GM18508 (cell line): ENCODE data around the gene DNAJC15.

Experiments
- ATAC-seq: cut with Tn5 transposase; IDR thresholded peaks from one replicate; pipeline ENCODE4 v1.9.1; 2021; ENCODE audit warnings: moderate number of reproducible peaks; ENCODE audit not compliant: insufficient read depth, unreplicated experiment

DNAJC15 gene

GRCh38 chr13:43078399-43078798, 55.0 kb downstream of the DNAJC15 start:
- ATAC-seq, result no peak

- no peak for ATAC-seq
These were observed 56.1 kb downstream of the DNAJC15 start for GRCh38 chr13:43079392-43079931.

- no peak for ATAC-seq
These were observed 56.8 kb downstream of the DNAJC15 start for GRCh38 chr13:43080199-43080598.

GRCh38 chr13:43081866-43082265, 58.5 kb downstream of the DNAJC15 start:
- no peak for ATAC-seq

DNA sequence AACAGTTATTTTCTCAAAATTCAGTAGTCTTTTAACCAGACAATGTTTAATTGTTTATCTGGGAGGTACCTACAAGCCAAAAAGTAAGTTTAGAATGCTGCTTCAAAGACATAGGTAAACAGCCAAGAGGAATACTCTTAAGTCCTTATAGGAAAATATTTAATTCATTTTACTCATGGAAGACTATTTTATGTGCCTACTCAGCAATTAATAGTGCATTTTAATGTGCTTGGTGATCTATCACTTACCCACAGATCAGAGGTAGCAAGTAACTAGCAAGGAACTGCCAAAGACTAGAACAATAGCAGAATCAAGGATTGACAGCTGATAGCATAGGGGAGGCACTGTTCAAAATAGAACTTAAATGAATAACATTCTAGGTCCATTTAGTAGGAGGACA, 60.4 kb downstream of the DNAJC15 start:
- no peak for ATAC-seq

- ATAC-seq, result no peak
These were observed 62.2 kb downstream of the DNAJC15 start for GRCh38 chr13:43085545-43085944.

DNA sequence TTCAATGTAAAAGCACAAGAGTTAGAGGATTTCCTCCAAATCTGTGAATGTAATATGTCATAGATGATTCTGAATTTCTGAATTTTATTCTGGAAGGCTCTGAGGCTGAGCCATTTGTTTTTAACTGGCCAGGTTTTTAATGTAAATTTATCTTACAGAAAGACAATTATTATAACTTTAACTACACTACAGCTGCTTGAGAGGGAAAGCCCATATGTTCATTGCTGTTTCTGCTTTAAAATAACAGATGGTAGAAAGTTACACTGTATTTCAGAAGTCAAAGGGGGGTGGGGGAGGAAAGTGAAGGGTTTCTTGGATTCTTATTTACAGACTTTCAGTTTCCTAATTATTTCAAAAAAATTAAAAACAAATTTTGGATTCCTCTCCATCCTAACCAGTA, 62.8 kb downstream of the DNAJC15 start:
- ATAC-seq, result no peak

DNA sequence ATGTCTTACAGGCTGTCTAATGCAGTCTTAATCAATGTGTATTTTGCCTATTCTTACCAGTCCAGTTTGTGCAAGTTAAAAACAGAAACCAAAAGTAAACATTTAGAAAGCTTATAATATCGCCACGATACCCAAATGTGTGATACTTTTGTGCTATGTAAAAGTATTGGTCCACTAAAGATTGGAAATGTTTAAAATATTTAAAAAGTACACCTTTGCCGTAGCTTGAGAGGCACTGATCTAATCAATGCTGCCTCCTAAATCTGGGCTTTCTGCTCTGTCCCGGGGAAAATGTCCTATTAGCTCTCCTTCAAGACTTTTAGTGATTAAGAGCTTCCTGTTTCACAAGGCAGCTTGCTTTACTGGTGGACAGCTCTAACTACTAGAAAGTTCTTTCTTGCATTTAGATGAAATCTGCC, 64.7 kb downstream of the DNAJC15 start:
- no peak for ATAC-seq

GRCh38 chr13:43089912-43090498, 66.6 kb downstream of the DNAJC15 start:
- no peak for ATAC-seq

DNA sequence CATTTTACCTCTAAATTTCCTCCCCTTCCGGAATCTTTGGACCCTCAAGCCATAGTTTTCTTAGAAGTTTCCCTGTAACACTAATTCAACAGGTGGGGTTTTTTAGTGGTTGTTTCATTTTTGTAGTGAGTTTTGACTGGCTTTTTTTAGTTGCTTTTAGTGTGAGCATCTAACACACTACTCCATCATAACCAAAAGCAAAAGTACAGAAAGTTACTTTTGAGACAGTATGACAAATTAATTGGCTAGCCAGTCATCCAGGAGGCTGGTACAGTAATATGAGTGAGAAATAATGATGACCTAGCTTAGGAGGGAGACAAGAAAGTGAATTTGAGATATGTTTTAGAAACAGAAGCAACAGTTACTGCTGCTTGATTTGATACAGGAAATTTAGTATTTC, 71.5 kb downstream of the DNAJC15 start:
- peak; percentile 97 for ATAC-seq

GRCh38 chr13:43095771-43096719, 72.7 kb downstream of the DNAJC15 start:
- ATAC-seq, result no peak

- ATAC-seq, result no peak
These were observed 77.3 kb downstream of the DNAJC15 start for GRCh38 chr13:43100667-43101066.

DNA sequence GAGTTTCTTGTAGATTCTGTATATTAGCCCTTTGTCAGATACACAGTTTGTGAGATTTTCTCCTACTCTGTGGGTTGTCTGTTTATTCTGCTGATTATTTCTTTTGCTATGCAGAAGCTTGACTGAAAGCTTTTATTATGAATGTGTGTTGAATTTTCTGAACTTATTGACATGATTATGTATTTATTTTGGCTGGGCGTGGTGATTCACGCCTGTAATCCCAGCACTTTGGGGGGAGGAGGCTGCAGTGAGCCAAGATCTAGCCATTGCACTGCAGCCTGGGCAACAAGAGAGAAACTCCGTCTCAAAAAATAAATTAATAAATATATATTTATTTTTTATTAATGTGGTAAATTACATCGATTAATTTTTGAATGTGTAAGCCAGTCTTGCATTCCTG, 78.9 kb downstream of the DNAJC15 start:
- ATAC-seq, result no peak

- ATAC-seq, result no peak
These were observed 84.4 kb downstream of the DNAJC15 start for GRCh38 chr13:43107780-43108179.

DNA sequence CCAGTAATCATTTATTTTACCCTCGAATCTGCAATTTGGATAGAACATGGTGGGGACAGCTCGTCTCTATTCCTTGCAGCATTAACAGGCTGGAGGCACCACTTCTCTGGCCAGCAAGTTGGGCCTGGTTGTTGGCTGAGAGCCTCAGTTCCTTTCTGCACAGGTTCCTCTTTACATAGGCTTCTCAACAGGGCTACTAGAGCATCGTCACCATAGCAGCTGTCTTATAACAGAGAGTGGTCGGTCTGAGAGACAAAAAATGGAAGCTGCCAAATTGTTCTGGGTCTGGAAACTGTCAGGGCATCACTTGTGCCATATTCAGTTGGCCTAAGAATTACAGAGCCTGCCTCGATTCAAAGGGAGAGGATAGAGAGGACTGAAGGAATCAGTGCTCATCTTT, 86.7 kb downstream of the DNAJC15 start:
- ATAC-seq, result no peak

DNA sequence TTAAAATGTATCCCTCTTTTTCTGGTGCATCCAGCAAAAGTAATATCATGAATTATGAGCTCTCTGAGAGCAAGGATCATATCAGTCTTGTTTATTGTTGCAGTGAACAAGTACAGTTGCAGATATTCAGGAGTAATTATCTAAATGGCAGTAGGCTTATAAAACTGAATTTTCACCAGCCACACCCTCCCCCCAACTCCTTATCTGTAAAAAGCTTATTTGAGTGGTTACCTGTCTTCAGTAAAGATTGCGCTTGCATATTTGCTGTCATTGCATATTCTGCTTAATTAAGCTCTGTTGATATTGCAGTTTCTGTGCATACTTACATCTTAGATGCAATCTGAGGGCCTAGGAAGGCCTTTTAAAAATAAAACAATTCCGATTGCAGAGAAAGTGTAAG, 87.3 kb downstream of the DNAJC15 start:
- no peak for ATAC-seq

DNA sequence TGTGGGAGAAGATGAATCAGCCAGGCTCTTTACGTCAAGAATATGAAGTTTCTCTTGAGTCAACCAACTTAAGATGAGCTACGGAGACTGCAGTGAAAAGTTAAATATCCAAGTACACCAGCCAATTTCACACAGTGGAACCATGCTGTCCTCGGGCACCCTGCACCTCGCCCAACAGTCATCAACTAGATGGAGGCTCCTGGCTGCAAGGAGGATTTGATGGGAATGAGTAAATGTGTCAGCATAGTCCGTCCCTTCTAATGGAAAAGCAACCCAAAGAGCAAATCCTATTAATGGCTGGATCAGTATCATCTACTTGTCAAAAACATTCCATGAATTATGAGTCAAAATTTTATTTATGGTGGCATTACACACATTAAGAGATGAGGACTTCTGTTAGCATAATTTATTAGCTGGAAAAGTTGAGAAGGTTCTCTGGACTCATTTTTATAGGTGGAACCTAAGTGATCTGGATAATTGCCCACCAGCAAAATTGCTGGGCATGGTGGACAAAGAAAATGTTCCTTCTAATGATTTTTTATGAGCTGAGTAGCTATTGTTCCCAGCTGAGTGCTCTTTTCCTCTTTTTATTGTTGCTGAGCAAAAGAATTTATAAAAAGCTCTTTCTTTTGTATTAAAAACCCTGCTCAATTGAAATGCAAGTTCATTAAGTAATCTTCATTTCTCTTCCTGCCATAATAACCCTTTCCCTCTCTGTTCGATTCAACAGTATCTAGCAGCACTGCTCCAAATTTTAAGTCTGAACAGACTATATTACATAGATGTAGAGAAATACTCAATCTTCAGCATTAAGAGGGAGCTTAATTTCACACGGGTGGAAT, 88.4 kb downstream of the DNAJC15 start:
- no peak for ATAC-seq

DNA sequence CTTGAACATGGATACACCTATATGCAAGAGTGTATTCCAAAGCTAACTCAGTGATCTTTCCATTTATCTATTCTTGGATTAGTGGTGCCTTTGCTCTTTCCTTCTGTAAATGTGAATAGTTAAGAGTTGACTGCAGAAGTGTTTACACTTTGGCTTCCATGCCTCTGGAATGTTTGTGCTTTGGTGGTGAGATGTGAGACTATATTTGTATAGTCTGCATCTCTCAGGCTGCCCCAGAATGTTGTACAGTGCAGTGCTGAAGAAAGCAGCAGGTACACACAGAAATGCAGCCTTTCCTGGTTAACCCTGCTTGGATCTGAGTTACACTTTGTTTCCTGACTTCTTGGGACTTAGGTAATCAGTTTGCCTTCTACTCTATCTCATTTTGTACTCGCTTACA, 90.2 kb downstream of the DNAJC15 start:
- ATAC-seq, result no peak

GRCh38 chr13:43114504-43114903, 91.1 kb downstream of the DNAJC15 start:
- ATAC-seq, result no peak

DNA sequence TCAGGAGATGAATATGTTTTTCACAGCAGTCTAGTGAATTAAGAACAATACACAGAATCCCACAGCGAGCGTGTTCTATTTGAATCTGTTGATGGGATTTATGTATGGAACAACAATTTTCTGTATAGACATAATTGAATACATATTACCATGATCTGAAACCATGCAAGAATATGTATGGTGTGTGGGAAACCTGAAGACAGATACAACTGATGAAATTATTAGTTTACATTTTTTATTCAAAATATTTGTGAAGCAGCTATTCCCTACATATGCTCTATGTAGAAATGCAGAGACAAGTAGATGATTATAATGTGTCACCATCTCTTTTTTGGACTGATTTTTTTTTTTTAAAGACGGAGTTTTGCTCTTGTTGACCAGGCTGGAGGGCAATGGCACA, 91.8 kb downstream of the DNAJC15 start:
- ATAC-seq, result no peak

DNA sequence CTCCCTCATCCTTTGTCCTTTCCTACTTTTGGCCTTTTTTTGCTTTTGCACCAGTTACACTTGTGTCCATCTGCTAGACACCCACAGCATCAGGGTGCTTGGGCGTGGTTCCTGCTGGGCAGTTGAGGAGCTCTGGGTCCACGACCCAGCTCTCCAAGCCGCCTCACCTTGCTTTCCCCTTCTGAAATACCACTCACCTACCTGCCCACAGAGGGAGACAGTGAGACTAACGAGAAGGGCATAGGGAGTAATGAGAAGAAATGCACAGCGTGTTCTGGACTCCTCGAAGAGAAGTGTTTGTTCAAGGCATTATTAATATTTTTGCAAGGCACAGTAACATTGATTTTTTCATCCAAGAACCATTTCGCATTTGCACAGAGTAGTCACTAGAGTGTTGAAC, 92.9 kb downstream of the DNAJC15 start:
- ATAC-seq, result no peak
